CD4-positive, alpha-beta T cell (primary cell): ENCODE results near the gene EDA2R. TPM values are rescaled to one million over a fixed set of nuclear protein-coding genes. Genes with fewer than 3 reads are reported as not detected.

ENCODE experiments used
- ATAC-seq: fragments of 200-7000 bp; cut with Tn5 transposase; one replicate; pipeline ENCODE4 v1.10.0; 2022; ENCODE audit warnings: mild to moderate bottlenecking; ENCODE audit not compliant: poor library complexity
- CTCF ChIA-PET: fragments of 350-600 bp; sonication (Branson Sonifier 250); formaldehyde crosslinking; loops from one replicate; lab custom pipeline; 2021; ENCODE audit warnings: antibody characterized with exemption, inconsistent platforms; lab: Charles Lee
- POLR2A ChIA-PET: fragments of 350-600 bp; sonication (Branson Sonifier 250); formaldehyde crosslinking; loops from one replicate; lab custom pipeline; 2021; ENCODE audit warnings: antibody characterized with exemption, inconsistent platforms; lab: Charles Lee
- DNase-seq, 14 experiments: peaks; one replicate each; pipeline ENCODE4 v3.0.0-alpha.2; 2013 to 2020; ENCODE audit warnings: mixed read lengths in 2 of 14
- H3K27ac ChIP-seq, 2 donors: one replicate each; pipeline versions ENCODE4 v1.5.1 to v1.7.0; 2013; ENCODE audit warnings: low read length in 2 of 2, low read depth in 1 of 2, mild to moderate bottlenecking in 1 of 2
- H3K27me3 ChIP-seq, 2 experiments: 1 replicate in 1 of 2; 2 replicates in 1 of 2; pipeline versions ENCODE4 v1.6.1 to v1.7.0; 2013; ENCODE audit warnings: low read length in 2 of 2, control low read depth in 1 of 2, mild to moderate bottlenecking in 1 of 2, moderate library complexity in 1 of 2; ENCODE audit not compliant: insufficient read depth in 2 of 2, control insufficient read depth in 1 of 2
- H3K36me3 ChIP-seq: one replicate; pipeline ENCODE4 v1.6.1; 2013; ENCODE audit warnings: low read length, control low read depth; ENCODE audit not compliant: insufficient read depth
- H3K4me1 ChIP-seq: one replicate; pipeline ENCODE4 v1.6.1; 2013; ENCODE audit warnings: low read length, control low read depth; ENCODE audit not compliant: insufficient read depth
- H3K4me3 ChIP-seq: one replicate; pipeline ENCODE4 v1.5.1; 2013; ENCODE audit warnings: mild to moderate bottlenecking, low read length, moderate library complexity
- H3K9me3 ChIP-seq, 2 experiments: 1 replicate in 1 of 2; 2 replicates in 1 of 2; pipeline versions ENCODE4 v1.6.1 to v1.7.0; 2013; ENCODE audit warnings: low read length in 2 of 2, mild to moderate bottlenecking in 2 of 2, control low read depth in 1 of 2, moderate library complexity in 1 of 2; ENCODE audit not compliant: control insufficient read depth in 1 of 2, insufficient read depth in 1 of 2
- H3K27ac Mint-ChIP-seq: one replicate; pipeline ENCODE4 v1.8.0; 2020; ENCODE audit warnings: mixed read lengths
- H3K27me3 Mint-ChIP-seq: one replicate; pipeline ENCODE4 v1.8.0; 2021; ENCODE audit warnings: mixed read lengths
- H3K36me3 Mint-ChIP-seq: one replicate; pipeline ENCODE4 v1.8.0; 2021; ENCODE audit warnings: low read depth, mixed read lengths
- H3K4me1 Mint-ChIP-seq: one replicate; pipeline ENCODE4 v1.8.0; 2021; ENCODE audit warnings: low read depth, mixed read lengths
- H3K4me3 Mint-ChIP-seq: one replicate; pipeline ENCODE4 v1.8.0; 2020; ENCODE audit warnings: mild to moderate bottlenecking, mixed read lengths
- H3K9me3 Mint-ChIP-seq: one replicate; pipeline ENCODE4 v1.8.0; 2020; ENCODE audit warnings: mixed read lengths
- intact Hi-C, 2 experiments: fragments of 100-400 bp; cut with DNase I in 1 of 2; cut with micrococcal nuclease in 1 of 2; formaldehyde crosslinking; loops; one replicate each; pipeline versions ENCODE4 v1.15.1 to v1.9.0; 2023 to 2025; cut with DNase I, micrococcal nuclease
- total RNA-seq, 174 experiments: library from RNA in 2 of 174; stranded (reverse) in 2 of 174; gene quantifications; one replicate each; pipeline ENCODE4 v1.2.3 and lab custom pipeline; 2021 to 2026
- TF ChIP-seq, protein P1 (sequence below): fragments of 200-600 bp; IDR thresholded peaks from one replicate; pipeline ENCODE4 v1.8.0; 2022; ENCODE audit warnings: antibody characterized with exemption, mild to moderate bottlenecking

EDA2R gene
- total RNA-seq, 2 experiments from 2014 or later = 0.17 TPM; not detected in 1

DNA sequence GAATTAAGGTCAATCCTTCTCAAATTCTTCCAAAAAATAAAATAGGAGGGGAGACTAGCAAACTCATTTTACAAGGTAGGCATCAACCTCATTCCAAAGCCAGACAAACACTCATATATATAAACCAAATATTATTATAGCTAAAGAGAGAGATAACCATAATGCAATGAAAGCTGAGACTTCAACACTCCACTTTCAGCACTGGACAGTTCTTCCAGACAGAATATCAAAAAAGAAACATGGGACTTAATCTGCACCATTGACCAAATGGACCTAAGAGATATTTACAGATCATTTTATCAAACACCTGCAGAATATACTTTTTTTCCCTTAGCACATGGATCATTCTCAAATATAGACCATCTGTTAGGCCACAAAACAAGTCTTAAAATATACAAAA is 15.5 kb upstream of the EDA2R start:
- Histone ChIP-seq H3K27me3 (peaks cover 0 to 2% of the 10 kb centered on the region in 2 experiments), H3K4me1 (no peaks in the 10 kb centered on the region), H3K36me3 (no peaks in the 10 kb centered on the region), H3K9me3 (peaks cover 0 to 3% of the 10 kb centered on the region in 2 experiments), H3K27ac (no peak overlapping the region), H3K4me3 (no peak overlapping the region)
- ATAC-seq = no peak
- H3K4me3 Mint-ChIP-seq = no peak overlapping the region
- H3K27ac Mint-ChIP-seq = no peak overlapping the region
- CTCF ChIA-PET = no interaction called here
- no peaks in the 10 kb centered on the region for H3K36me3 Mint-ChIP-seq
- intact Hi-C loops = no loop called here
- DNase-seq = no peak
- no peaks in the 10 kb centered on the region for H3K9me3 Mint-ChIP-seq
- no peaks in the 10 kb centered on the region for H3K27me3 Mint-ChIP-seq
- POLR2A ChIA-PET = no interaction called here
- H3K4me1 Mint-ChIP-seq = no peaks in the 10 kb centered on the region
- TF ChIP-seq, protein P1, sequence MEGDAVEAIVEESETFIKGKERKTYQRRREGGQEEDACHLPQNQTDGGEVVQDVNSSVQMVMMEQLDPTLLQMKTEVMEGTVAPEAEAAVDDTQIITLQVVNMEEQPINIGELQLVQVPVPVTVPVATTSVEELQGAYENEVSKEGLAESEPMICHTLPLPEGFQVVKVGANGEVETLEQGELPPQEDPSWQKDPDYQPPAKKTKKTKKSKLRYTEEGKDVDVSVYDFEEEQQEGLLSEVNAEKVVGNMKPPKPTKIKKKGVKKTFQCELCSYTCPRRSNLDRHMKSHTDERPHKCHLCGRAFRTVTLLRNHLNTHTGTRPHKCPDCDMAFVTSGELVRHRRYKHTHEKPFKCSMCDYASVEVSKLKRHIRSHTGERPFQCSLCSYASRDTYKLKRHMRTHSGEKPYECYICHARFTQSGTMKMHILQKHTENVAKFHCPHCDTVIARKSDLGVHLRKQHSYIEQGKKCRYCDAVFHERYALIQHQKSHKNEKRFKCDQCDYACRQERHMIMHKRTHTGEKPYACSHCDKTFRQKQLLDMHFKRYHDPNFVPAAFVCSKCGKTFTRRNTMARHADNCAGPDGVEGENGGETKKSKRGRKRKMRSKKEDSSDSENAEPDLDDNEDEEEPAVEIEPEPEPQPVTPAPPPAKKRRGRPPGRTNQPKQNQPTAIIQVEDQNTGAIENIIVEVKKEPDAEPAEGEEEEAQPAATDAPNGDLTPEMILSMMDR = no peak

DNA sequence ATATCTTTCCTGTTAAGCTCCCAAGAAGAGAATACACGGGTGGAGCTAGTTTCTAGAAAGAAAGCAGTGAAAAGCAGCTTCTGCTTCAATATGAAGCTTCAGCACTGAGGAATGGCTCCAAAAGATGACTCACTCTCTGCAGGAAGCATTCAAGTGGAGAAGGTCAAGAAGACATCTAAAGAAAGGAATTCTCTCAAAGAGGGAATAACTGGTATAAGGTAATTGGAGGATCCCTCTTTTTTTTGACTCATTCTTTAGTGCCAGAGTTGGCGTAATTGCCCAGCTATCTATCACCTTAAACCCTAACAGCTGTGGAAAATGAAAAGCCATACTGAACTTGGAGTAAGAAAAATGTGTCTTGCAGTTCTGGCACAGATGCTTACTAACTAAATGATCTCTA is 3.5 kb downstream of the EDA2R start:
- intact Hi-C loops = no loop called here
- Mint-ChIP-seq H3K27me3 (peaks cover 4% of the 10 kb centered on the region), H3K27ac (no peak overlapping the region), H3K9me3 (no peaks in the 10 kb centered on the region), H3K36me3 (no peaks in the 10 kb centered on the region), H3K4me3 (no peak overlapping the region), H3K4me1 (peaks cover 4% of the 10 kb centered on the region)
- Histone ChIP-seq H3K9me3 (no peaks in the 10 kb centered on the region), H3K27ac (no peak overlapping the region), H3K27me3 (no peaks in the 10 kb centered on the region), H3K4me3 (no peak overlapping the region), H3K4me1 (no peaks in the 10 kb centered on the region), H3K36me3 (no peaks in the 10 kb centered on the region)
- TF ChIP-seq, protein P1 = no peak
- DNase-seq (no peak), ATAC-seq (no peak)
- ChIA-PET POLR2A (no interaction called here), CTCF (no interaction called here)

DNA sequence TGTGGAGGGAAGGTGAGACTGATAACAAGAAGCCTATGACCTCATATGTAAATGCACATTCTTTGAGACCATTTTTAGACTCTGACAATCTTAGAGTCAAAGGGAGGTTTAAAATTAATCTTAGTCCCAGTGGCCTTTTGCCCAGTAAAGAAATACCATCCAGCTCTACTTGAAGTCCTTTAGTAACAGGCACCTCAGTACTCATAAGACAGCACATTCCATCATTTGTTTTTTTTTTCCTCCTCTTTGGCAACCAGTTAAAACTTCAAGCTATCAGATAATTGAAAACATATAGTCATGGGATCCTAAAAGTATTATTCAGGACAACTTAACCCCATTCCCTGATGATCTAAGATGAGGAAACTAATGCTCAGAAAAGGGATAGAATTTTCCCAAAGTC is 4.6 kb downstream of the EDA2R start:
- no peaks in the 10 kb centered on the region for H3K4me1 ChIP-seq
- no peaks in the 10 kb centered on the region for H3K27me3 Mint-ChIP-seq
- no peak overlapping the region for H3K4me3 Mint-ChIP-seq
- H3K27ac Mint-ChIP-seq = no peak overlapping the region
- no peak for ATAC-seq
- H3K27ac ChIP-seq = no peak overlapping the region
- H3K4me3 ChIP-seq = no peak overlapping the region
- no peaks in the 10 kb centered on the region for H3K27me3 ChIP-seq
- H3K36me3 Mint-ChIP-seq = no peaks in the 10 kb centered on the region
- H3K9me3 Mint-ChIP-seq = no peaks in the 10 kb centered on the region
- ChIA-PET CTCF (no interaction called here), POLR2A (no interaction called here)
- intact Hi-C loops = no loop called here
- no peaks in the 10 kb centered on the region for H3K9me3 ChIP-seq
- H3K4me1 Mint-ChIP-seq = peaks cover 3% of the 10 kb centered on the region
- no peaks in the 10 kb centered on the region for H3K36me3 ChIP-seq
- TF ChIP-seq, protein P1 = no peak
- DNase-seq = no peak
